Esophagus squamous epithelium (tissue), 5 donors: Measurements from ENCODE around the gene RAET1E. TPM values are rescaled to one million over a fixed set of nuclear protein-coding genes. Genes with fewer than 3 reads are reported as not detected.
"Not testable (repeated sequence)": the region's sequence is repeated elsewhere in the genome, so short reads cannot be mapped to it uniquely, and the experiment has no call there.

ENCODE experiments used
- DNase-seq: peaks from one replicate; lab custom pipeline; 2025; lab: John Stamatoyannopoulos, UW
- H3K27ac ChIP-seq, 4 donors: fragments of 200-600 bp; sonication (generic); one replicate each; pipeline ENCODE4 v1.5.1; 2016 to 2019; ENCODE audit warnings: mild to moderate bottlenecking in 1 of 4
- H3K27me3 ChIP-seq, 4 donors: fragments of 200-600 bp; sonication (generic); 1 replicate in 3 of 4; 2 replicates in 1 of 4; pipeline versions ENCODE4 v1.5.1 to v1.6.0; 2017 to 2021; ENCODE audit warnings: antibody characterized with exemption in 1 of 4
- H3K36me3 ChIP-seq, 3 donors: fragments of 200-600 bp; sonication (generic); one replicate each; pipeline ENCODE4 v1.5.1; 2016 to 2019
- H3K4me1 ChIP-seq, 3 donors: fragments of 200-600 bp; sonication (generic); one replicate each; pipeline ENCODE4 v1.5.1; 2017 to 2019
- H3K4me3 ChIP-seq, 4 donors: fragments of 200-600 bp; sonication (generic); 1 replicate in 3 of 4; 2 replicates in 1 of 4; pipeline ENCODE4 v1.5.1; 2016 to 2019; ENCODE audit warnings: mild to moderate bottlenecking in 2 of 4, moderate library complexity in 1 of 4
- H3K9me3 ChIP-seq, 3 donors: fragments of 200-600 bp; sonication (generic); one replicate each; pipeline ENCODE4 v1.5.1; 2016 to 2019
- POLR2A ChIP-seq, 4 donors: fragments of 450-650 bp; IDR thresholded peaks; one replicate each; pipeline ENCODE4 v1.6.1; 2017; ENCODE audit warnings: antibody characterized with exemption in 4 of 4, mild to moderate bottlenecking in 4 of 4, moderate library complexity in 3 of 4
- WGBS, 2 donors: methylation state at CpG; one replicate each; pipeline ENCODE4 v1.1.5; 2018; 5-methylcytosine and 5-hydroxymethylcytosine counted together
- intact Hi-C: fragments of 100-400 bp; cut with DNase I; formaldehyde crosslinking; loops from one replicate; pipeline ENCODE4 v1.15.0; 2022
- total RNA-seq, 4 donors: library from RNA; depleted of rRNA; stranded (reverse); fragments of >200 nt; gene quantifications; one replicate each; pipeline ENCODE4 v1.1.0, GENCODE V29; 2016
- TF ChIP-seq, protein P1 (sequence below), 6 experiments: fragments of 450-650 bp in 4 of 6; fragments of 200-600 bp in 2 of 6; sonication (generic) in 2 of 6; IDR thresholded peaks; one replicate each; pipeline ENCODE4 v1.5.1; 2016 to 2019; ENCODE audit warnings: antibody characterized with exemption in 6 of 6, mild to moderate bottlenecking in 4 of 6, moderate library complexity in 4 of 6
- donor health status: DM: yes; HTN: yes; CAD: no.

Gene RAET1E
- total RNA-seq, 4 donors from 2014 or later = 50.1 to 90.1 (median 67.9) TPM

GRCh38 chr6:149913085-149913484 is 15.2 kb upstream of the RAET1E start:
- Histone ChIP-seq H3K36me3 (no peaks in the 10 kb centered on the region), H3K27ac (no peak overlapping the region), H3K4me3 (no peak overlapping the region), H3K4me1 (peaks cover 0 to 10% (median 3%) of the 10 kb centered on the region in 3 donors), H3K27me3 (no peaks in the 10 kb centered on the region), H3K9me3 (peaks cover 0 to 11% (median 7%) of the 10 kb centered on the region in 3 donors)
- 66 to 91% methylated on average over 2 of the region's 2 CpGs for WGBS, 2 donors
- TF ChIP-seq, protein P1, sequence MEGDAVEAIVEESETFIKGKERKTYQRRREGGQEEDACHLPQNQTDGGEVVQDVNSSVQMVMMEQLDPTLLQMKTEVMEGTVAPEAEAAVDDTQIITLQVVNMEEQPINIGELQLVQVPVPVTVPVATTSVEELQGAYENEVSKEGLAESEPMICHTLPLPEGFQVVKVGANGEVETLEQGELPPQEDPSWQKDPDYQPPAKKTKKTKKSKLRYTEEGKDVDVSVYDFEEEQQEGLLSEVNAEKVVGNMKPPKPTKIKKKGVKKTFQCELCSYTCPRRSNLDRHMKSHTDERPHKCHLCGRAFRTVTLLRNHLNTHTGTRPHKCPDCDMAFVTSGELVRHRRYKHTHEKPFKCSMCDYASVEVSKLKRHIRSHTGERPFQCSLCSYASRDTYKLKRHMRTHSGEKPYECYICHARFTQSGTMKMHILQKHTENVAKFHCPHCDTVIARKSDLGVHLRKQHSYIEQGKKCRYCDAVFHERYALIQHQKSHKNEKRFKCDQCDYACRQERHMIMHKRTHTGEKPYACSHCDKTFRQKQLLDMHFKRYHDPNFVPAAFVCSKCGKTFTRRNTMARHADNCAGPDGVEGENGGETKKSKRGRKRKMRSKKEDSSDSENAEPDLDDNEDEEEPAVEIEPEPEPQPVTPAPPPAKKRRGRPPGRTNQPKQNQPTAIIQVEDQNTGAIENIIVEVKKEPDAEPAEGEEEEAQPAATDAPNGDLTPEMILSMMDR (IDR thresholded peaks at IDR 0.05) = no peak
- no peak for TF ChIP-seq POLR2A (IDR thresholded peaks at IDR 0.05)
- DNase-seq = no peak
- intact Hi-C loops = no loop called here

DNA sequence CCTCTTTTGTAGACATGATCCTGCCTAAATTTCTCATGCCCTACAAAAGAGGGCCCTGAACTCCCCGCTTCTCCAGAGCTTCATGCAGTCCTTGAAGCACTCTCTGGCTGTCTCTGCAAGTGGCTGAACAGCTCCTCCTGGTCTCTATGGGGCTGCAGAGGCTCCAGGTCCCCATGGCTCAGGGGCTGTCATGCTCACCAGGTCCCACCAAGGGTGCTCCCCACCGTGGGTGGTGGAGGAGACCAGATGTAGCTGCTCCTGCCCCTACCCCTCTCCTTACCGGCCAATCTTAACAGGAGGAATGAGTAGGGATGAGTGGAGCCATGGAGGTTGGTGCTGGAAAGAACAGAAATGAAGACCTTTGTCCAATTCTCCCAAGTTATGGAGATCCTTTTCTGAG is 14.8 kb upstream of the RAET1E start:
- intact Hi-C loops, H3K27ac ChIP-seq, H3K4me3 ChIP-seq, DNase-seq, H3K4me1 ChIP-seq, H3K36me3 ChIP-seq, H3K27me3 ChIP-seq: not testable (repeated sequence)
- 64 to 88% methylated on average over 1 to 2 of the region's 3 CpGs for WGBS, 2 donors
- H3K9me3 ChIP-seq = peaks cover 0 to 12% (median 7%) of the 10 kb centered on the region in 3 donors

GRCh38 chr6:149910721-149911151 is 12.8 kb upstream of the RAET1E start:
- Histone ChIP-seq H3K4me3 (no peak overlapping the region), H3K27me3 (no peaks in the 10 kb centered on the region), H3K27ac (no peak overlapping the region), H3K4me1 (peaks cover 0 to under 1% (median 0%) of the 10 kb centered on the region in 3 donors), H3K9me3 (peaks cover 0 to 12% (median 7%) of the 10 kb centered on the region in 3 donors), H3K36me3 (no peaks in the 10 kb centered on the region)
- WGBS, 2 donors = 95 to 96% methylated on average over 22 to 23 of the region's 23 CpGs
- intact Hi-C loops = no loop called here
- TF ChIP-seq, protein P1 (IDR thresholded peaks at IDR 0.05) = no peak
- no peak for TF ChIP-seq POLR2A (IDR thresholded peaks at IDR 0.05)
- DNase-seq = no peak

GRCh38 chr6:149909701-149910470 is 12.0 kb upstream of the RAET1E start:
- H3K9me3 ChIP-seq = peaks cover 0 to 12% (median 7%) of the 10 kb centered on the region in 3 donors
- 88% methylated on average over 8 of the region's 9 CpGs; no CpG with 5 or more reads in 1 of the 2 donors for WGBS, 2 donors
- H3K4me1 ChIP-seq = peaks cover 0 to 3% (median 0%) of the 10 kb centered on the region in 3 donors
- no peak overlapping the region for H3K27ac ChIP-seq
- H3K27me3 ChIP-seq = no peaks in the 10 kb centered on the region
- DNase-seq = no peak
- intact Hi-C loops = no loop called here
- no peak for TF ChIP-seq POLR2A (IDR thresholded peaks at IDR 0.05)
- TF ChIP-seq, protein P1 (IDR thresholded peaks at IDR 0.05) = no peak
- H3K36me3 ChIP-seq = no peaks in the 10 kb centered on the region
- H3K4me3 ChIP-seq = no peak overlapping the region

DNA sequence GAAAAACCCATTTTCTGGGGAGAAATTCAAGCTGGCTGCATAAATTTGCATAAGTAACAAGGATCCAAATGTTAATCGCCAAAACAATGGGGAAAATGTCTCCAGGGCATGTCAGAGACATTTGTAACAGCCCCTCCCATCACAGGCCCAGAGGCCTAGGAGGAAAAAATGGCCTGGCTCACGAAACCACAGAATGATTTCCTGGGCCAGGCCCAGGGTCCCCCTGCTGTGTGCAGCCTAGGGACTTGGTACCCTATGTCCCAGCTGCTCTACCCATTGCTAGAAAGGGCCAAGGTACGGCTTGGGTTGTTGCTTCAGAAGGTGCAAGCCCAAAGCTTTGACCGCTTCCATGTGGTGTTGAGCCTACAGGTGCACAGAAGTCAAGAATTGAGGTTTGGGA is 10.6 kb upstream of the RAET1E start:
- DNase-seq, H3K36me3 ChIP-seq, intact Hi-C loops, H3K4me3 ChIP-seq, H3K27me3 ChIP-seq, H3K27ac ChIP-seq: not testable (repeated sequence)
- peaks cover 0 to 12% (median 7%) of the 10 kb centered on the region in 3 donors for H3K9me3 ChIP-seq
- peaks cover 0 to 12% (median 0%) of the 10 kb centered on the region in 3 donors for H3K4me1 ChIP-seq
- 60 to 67% methylated on average over 2 to 3 of the region's 4 CpGs for WGBS, 2 donors

GRCh38 chr6:149907317-149907716 is 9.4 kb upstream of the RAET1E start:
- intact Hi-C loops = no loop called here
- no peak for DNase-seq

More at GRCh38 chr6:149907317-149907716, 9.4 kb upstream of the RAET1E start:
- H3K9me3 ChIP-seq = peaks cover 0 to 12% (median 7%) of the 10 kb centered on the region in 3 donors
- TF ChIP-seq, protein P1 (IDR thresholded peaks at IDR 0.05) = no peak
- no peak for TF ChIP-seq POLR2A (IDR thresholded peaks at IDR 0.05)
- peaks cover 0 to 12% (median 0%) of the 10 kb centered on the region in 3 donors for H3K4me1 ChIP-seq
- H3K4me3 ChIP-seq = no peak overlapping the region
- H3K36me3 ChIP-seq = no peaks in the 10 kb centered on the region
- WGBS, 2 donors = 72 to 75% methylated on average over 2 of the region's 2 CpGs
- H3K27me3 ChIP-seq = no peaks in the 10 kb centered on the region
- no peak overlapping the region for H3K27ac ChIP-seq
